ENCODE measurements around the gene SMPD4.
"Not testable (repeated sequence)": the region's sequence is repeated elsewhere in the genome, so short reads cannot be mapped to it uniquely, and the experiment has no call there.

DNA sequence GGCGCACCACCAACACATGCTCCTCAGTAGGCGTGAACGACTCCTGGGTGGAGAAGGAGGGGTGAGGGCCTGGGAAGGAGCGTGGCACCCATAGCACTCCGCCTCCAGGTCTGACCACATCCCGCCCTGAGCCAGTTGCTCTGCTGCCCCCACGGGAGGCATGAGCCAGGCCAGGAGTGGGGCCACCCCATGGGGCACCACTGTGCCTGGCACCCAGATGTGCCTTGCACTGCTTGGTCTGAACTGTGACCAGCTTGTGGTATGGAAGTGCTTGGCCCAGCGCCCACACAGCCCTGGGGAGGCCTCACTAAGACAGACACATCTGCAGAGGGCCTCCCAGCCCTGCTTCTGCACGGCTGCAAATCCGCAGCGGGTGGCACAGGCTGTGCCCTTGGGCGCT is 24.0 kb downstream of the SMPD4 start:
- TF ChIP-seq POLR2AphosphoS5 (IDR thresholded peaks at IDR 0.05; ENCODE audit: borderline replicate concordance, low read depth, low read length); EZH2 (IDR thresholded peaks at IDR 0.05): not testable (repeated sequence)
